ENCODE results near the gene MICU1. TPM values are rescaled to one million over a fixed set of nuclear protein-coding genes. Genes with fewer than 3 reads are reported as not detected.

MICU1 gene
- total and polyA plus RNA-seq, 2 of the 13 experiments (the other 11 are each of a cell fraction or from before 2014, with no cell fraction given): 32.5 to 56.1 TPM

GRCh38 chr10:72477463-72477862, 148.4 kb downstream of the MICU1 start:
- FAIRE-seq: no peak
- CTCF ChIA-PET (ENCODE audit: low intra/inter-chr PET ratio, low total read pairs): no interaction called here
- POLR2A ChIA-PET: no interaction called here
- Histone ChIP-seq H3K4me3 (replicated peaks in 1 of 3; ENCODE audit: insufficient read depth in 1 of 3, low read depth in 2 of 3, low read length in 3 of 3) (no peak overlapping the region), H3K4me1 (ENCODE audit: insufficient read depth, low read length) (peaks cover 10% of the 10 kb centered on the region), H3K27me3 (ENCODE audit: control insufficient read depth in 1 of 2, insufficient read depth in 2 of 2, low read length in 2 of 2) (no peaks in the 10 kb centered on the region), H3K36me3 (replicated peaks in 1 of 2; ENCODE audit: control insufficient read depth in 1 of 2, insufficient read depth in 2 of 2, low read length in 2 of 2) (peaks cover 11 to 38% of the 10 kb centered on the region in 2 experiments), H3K79me2 (ENCODE audit: insufficient read depth, low read length) (no peaks in the 10 kb centered on the region), H3K9me3 (ENCODE audit: low read length) (no peaks in the 10 kb centered on the region), H3K27ac (ENCODE audit: extremely low read length, insufficient read depth, low read length) (no peak overlapping the region), H4K20me1 (ENCODE audit: insufficient read depth, low read length) (no peaks in the 10 kb centered on the region), H3K4me2 (ENCODE audit: low read depth, low read length) (no peak overlapping the region), H2AFZ (ENCODE audit: low read length) (no peak overlapping the region), H3K9ac (ENCODE audit: insufficient read depth, low read depth, low read length) (no peak overlapping the region)
- BruUV-seq (replicated peaks): no TSS peak
- DNase-seq (ENCODE audit: low spot score): no peak
- in situ Hi-C loops (cut with HindIII; ENCODE audit: extremely low pct_ligation_motif_present, low pct_unique_long_range_greater_than_20kb) (no loop called here), intact Hi-C loops (cut with micrococcal nuclease; ENCODE audit: unreplicated experiment) (no loop called here)
- ATAC-seq: no peak
- 100% methylated on average over 2 of the region's 2 CpGs for WGBS (ENCODE audit: low lambda C conversion rate)
- TF ChIP-seq, protein P1, sequence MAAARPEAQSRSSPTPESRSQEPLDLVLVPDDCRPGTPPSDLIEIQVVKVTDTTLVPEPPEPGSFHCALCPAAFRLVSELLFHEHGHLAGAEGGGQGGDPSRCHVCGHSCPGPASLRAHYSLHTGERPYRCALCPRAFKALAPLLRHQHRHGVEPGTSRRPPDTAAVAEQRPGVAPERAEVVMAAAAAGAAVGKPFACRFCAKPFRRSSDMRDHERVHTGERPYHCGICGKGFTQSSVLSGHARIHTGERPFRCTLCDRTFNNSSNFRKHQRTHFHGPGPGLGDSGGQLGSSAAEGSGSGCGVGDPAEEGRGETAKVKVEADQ (CRISPR knock-in tag; IDR thresholded peaks at IDR 0.05; ENCODE audit: borderline replicate concordance): no peak
- no peak for TF ChIP-seq HDAC2 (CRISPR knock-in tag; IDR thresholded peaks at IDR 0.05)
- TF ChIP-seq ATM (IDR thresholded peaks at IDR 0.05; ENCODE audit: borderline replicate concordance): no peak
- TF ChIP-seq GATA4 (IDR thresholded peaks at IDR 0.05; ENCODE audit: borderline replicate concordance, low read depth): no peak
- TF ChIP-seq, protein P2, sequence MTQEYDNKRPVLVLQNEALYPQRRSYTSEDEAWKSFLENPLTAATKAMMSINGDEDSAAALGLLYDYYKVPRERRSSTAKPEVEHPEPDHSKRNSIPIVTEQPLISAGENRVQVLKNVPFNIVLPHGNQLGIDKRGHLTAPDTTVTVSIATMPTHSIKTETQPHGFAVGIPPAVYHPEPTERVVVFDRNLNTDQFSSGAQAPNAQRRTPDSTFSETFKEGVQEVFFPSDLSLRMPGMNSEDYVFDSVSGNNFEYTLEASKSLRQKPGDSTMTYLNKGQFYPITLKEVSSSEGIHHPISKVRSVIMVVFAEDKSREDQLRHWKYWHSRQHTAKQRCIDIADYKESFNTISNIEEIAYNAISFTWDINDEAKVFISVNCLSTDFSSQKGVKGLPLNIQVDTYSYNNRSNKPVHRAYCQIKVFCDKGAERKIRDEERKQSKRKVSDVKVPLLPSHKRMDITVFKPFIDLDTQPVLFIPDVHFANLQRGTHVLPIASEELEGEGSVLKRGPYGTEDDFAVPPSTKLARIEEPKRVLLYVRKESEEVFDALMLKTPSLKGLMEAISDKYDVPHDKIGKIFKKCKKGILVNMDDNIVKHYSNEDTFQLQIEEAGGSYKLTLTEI (CRISPR knock-in tag; conservative IDR thresholded peaks at IDR 0.05): no peak
- TF ChIP-seq TRIM24 (CRISPR knock-in tag; IDR thresholded peaks at IDR 0.05): no peak

DNA sequence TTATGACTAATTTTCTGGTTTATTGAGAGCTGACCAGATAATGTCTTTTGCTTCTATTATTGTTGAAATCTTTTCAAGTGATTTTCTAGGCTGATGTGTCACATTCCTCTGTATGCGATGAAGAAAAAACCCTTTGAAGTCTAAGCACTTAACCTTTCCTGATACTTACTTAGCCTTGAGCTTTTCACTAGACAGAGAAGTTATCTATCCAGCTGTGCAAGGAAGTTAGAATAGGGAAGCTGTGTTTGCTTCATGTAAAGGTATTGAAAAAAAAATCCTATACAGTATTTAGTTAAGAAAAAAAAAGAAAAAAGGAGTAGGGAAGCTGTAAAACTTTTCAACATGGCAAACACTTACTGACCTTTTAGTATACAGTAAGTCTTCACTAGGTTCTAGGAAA, 153.6 kb downstream of the MICU1 start:
- no peak for ATAC-seq
- no TSS peak for BruUV-seq (replicated peaks)
- H3K79me2 ChIP-seq (ENCODE audit: insufficient read depth, low read length): no peaks in the 10 kb centered on the region
- TF ChIP-seq ZSCAN22 (CRISPR knock-in tag; IDR thresholded peaks at IDR 0.05) (no peak), PTBP1 (IDR thresholded peaks at IDR 0.05; ENCODE audit: low read depth, low read length, poor library complexity, severe bottlenecking) (no peak), ZNF362 (CRISPR knock-in tag; IDR thresholded peaks at IDR 0.05; ENCODE audit: borderline replicate concordance) (no peak), SSRP1 (CRISPR knock-in tag; IDR thresholded peaks at IDR 0.05) (no peak)
- TF ChIP-seq, protein P3, sequence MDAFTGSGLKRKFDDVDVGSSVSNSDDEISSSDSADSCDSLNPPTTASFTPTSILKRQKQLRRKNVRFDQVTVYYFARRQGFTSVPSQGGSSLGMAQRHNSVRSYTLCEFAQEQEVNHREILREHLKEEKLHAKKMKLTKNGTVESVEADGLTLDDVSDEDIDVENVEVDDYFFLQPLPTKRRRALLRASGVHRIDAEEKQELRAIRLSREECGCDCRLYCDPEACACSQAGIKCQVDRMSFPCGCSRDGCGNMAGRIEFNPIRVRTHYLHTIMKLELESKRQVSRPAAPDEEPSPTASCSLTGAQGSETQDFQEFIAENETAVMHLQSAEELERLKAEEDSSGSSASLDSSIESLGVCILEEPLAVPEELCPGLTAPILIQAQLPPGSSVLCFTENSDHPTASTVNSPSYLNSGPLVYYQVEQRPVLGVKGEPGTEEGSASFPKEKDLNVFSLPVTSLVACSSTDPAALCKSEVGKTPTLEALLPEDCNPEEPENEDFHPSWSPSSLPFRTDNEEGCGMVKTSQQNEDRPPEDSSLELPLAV (CRISPR knock-in tag; conservative IDR thresholded peaks at IDR 0.05; ENCODE audit: low read depth): no peak
- H3K9ac ChIP-seq (ENCODE audit: insufficient read depth, low read depth, low read length): no peak overlapping the region
- H3K27ac ChIP-seq (ENCODE audit: extremely low read length, insufficient read depth, low read length): no peak overlapping the region
- intact Hi-C loops (cut with micrococcal nuclease; ENCODE audit: unreplicated experiment) (no loop called here), in situ Hi-C loops (cut with HindIII; ENCODE audit: extremely low pct_ligation_motif_present, low pct_unique_long_range_greater_than_20kb) (no loop called here)
- H3K4me3 ChIP-seq (replicated peaks in 1 of 3; ENCODE audit: insufficient read depth in 1 of 3, low read depth in 2 of 3, low read length in 3 of 3): no peak overlapping the region
- POLR2A ChIA-PET: no interaction called here
- no peak for DNase-seq (ENCODE audit: low spot score)
- no peaks in the 10 kb centered on the region; the same call in 1 of the 2 replicates for H4K20me1 ChIP-seq (ENCODE audit: insufficient read depth, low read length)
- no peaks in the 10 kb centered on the region for H3K4me1 ChIP-seq (ENCODE audit: insufficient read depth, low read length)
- no peak overlapping the region for H2AFZ ChIP-seq (ENCODE audit: low read length)
- 97% methylated on average over 1 of the region's 1 CpG for WGBS (ENCODE audit: low lambda C conversion rate)
- CTCF ChIA-PET (ENCODE audit: low intra/inter-chr PET ratio, low total read pairs): no interaction called here
- H3K4me2 ChIP-seq (ENCODE audit: low read depth, low read length): no peak overlapping the region
- no peaks in the 10 kb centered on the region for H3K9me3 ChIP-seq (ENCODE audit: low read length)
- FAIRE-seq: no peak
- H3K36me3 ChIP-seq (replicated peaks in 1 of 2; ENCODE audit: control insufficient read depth in 1 of 2, insufficient read depth in 2 of 2, low read length in 2 of 2): peaks cover 10 to 47% of the 10 kb centered on the region in 2 experiments
- no peaks in the 10 kb centered on the region for H3K27me3 ChIP-seq (ENCODE audit: control insufficient read depth in 1 of 2, insufficient read depth in 2 of 2, low read length in 2 of 2)

Measured in HepG2 (cell line).